ENCODE results near the gene DEPP1.

DNA sequence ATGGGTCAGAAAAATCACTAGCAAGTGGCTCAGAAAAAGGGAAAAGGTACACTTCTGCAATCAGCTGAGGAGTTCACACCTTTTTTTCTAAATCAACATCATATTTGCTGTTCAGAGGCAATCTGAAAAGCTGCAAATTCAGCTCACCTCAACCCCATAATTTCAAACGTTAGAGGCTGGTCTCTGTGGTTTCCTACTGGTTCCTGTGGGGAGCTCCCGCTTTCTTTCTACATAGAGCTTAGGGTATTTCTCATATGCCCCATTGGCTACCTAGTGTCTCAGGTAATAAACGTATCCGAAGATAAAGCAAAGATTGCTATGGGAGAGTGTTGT is 16.9 kb upstream of the DEPP1 start:
- TF ChIP-seq POLR2A (IDR thresholded peaks at IDR 0.05), result no peak
- TF ChIP-seq, protein P1, sequence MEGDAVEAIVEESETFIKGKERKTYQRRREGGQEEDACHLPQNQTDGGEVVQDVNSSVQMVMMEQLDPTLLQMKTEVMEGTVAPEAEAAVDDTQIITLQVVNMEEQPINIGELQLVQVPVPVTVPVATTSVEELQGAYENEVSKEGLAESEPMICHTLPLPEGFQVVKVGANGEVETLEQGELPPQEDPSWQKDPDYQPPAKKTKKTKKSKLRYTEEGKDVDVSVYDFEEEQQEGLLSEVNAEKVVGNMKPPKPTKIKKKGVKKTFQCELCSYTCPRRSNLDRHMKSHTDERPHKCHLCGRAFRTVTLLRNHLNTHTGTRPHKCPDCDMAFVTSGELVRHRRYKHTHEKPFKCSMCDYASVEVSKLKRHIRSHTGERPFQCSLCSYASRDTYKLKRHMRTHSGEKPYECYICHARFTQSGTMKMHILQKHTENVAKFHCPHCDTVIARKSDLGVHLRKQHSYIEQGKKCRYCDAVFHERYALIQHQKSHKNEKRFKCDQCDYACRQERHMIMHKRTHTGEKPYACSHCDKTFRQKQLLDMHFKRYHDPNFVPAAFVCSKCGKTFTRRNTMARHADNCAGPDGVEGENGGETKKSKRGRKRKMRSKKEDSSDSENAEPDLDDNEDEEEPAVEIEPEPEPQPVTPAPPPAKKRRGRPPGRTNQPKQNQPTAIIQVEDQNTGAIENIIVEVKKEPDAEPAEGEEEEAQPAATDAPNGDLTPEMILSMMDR (IDR thresholded peaks at IDR 0.05), result no peak
- TF ChIP-seq POLR2AphosphoS5 (IDR thresholded peaks at IDR 0.05), result no peak

Data from prostate gland (tissue), 2 donors.